Stimulated activated CD4-positive, alpha-beta T cell treated with anti-CD3 and anti-CD28 coated beads, Interleukin-4, amount 100 ng/mL, for 4 hours (primary cell): ENCODE data around the gene MAP4K1.
"Not testable (repeated sequence)": the region's sequence is repeated elsewhere in the genome, so short reads cannot be mapped to it uniquely, and the experiment has no call there.

Source experiments
- DNase-seq, 2 experiments: peaks; one replicate each; pipeline ENCODE4 v3.0.0-alpha.2; 2020

MAP4K1 gene

DNA sequence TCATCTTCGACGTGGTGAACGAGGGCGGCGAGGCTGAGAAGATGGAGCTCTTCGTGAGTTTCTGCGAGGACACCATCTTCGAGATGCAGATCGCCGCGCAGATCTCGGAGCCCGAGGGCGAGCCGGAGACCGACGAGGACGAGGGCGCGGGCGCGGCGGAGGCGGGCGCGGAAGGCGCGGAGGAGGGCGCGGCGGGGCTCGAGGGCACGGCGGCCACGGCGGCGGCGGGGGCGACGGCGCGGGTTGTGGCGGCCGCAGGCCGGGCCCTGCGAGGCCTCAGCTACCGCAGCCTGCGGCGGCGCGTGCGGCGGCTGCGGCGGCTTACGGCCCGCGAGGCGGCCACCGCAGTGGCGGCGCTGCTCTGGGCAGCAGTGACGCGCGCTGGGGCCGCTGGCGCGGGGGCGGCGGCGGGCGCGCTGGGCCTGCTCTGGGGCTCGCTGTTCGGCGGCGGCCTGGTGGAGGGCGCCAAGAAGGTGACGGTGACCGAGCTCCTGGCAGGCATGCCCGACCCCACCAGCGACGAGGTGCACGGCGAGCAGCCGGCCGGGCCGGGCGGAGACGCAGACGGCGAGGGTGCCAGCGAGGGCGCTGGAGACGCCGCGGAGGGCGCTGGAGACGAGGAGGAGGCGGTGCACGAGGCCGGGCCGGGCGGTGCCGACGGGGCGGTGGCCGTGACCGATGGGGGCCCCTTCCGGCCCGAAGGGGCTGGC is 52.6 kb downstream of the MAP4K1 start:
- peak in 1 of 2 experiments; percentile 24 for DNase-seq

DNA sequence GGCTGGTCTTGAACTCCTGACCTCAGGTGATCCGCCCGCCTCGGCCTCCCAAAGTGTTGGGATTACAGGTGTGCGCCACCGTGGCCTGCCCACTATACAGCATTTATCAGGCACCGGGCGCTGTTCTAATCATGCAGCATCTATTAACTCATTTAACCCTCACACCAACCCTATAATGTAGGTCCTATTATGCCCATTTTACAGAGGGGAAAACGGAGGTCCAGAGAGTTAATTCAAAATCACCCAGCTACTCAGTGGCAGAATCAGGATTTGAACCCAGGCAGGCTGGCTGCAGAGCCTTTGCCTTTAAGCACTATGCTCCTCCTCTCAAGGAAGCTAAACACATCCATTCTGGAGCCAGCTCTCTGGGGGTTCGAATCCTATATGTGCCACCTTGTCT is 54.3 kb downstream of the MAP4K1 start:
- DNase-seq = no peak

DNA sequence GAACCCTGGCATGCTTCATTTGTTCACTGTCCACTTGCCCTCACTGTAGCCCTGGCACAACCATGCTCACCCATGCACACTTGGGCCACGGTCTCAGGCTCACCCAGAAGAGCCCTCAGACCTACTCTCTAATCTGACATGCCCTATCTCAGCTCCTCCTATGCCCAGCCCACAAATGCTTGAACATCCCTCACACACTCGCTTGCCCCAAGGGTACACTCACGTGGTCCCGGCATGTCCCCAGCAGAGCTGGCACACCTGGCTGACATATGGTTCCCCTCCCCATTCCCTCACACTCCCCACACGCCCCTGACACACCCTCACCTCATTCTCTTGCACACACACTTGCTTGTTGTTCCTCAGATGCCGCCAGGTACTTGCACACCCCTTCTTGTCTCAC is 55.7 kb downstream of the MAP4K1 start:
- DNase-seq = no peak

DNA sequence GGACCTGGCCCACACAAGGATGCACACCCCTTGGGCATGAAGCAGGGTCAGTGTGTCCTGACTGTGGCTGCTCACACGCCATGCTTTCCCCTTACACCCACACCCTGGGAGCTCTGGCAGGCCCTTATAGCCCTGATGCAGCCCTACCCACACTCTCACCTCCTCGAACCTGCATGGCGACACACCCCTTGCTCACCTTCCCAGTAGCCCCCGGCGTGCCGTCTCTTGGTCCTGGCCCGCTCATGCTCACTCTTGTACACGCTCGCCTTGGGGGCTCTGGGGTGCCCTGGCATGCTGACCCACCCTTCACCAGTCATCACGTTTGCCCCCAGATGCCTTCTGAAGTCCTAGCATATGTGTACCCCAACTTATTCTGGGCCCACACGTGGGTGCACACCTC is 56.1 kb downstream of the MAP4K1 start:
- DNase-seq = no peak

DNA sequence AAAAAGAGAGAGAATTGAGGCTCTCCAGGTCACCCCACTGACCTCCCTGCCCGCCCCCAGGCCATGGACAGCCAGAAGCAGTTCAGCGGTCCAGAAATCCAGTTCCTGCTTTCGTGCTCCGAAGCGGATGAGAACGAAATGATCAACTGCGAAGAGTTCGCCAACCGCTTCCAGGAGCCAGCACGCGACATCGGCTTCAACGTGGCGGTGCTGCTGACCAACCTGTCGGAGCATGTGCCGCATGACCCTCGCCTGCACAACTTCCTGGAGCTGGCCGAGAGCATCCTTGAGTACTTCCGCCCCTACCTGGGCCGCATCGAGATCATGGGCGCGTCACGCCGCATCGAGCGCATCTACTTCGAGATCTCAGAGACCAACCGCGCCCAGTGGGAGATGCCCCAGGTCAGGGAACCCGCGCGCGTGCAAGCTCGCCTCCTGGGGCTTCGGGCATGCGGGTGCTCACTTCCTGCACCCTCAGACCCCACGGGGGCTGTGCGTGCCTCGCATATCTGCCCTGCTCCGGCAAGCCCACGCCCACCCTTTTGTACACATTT is 56.6 kb downstream of the MAP4K1 start:
- no peak for DNase-seq

DNA sequence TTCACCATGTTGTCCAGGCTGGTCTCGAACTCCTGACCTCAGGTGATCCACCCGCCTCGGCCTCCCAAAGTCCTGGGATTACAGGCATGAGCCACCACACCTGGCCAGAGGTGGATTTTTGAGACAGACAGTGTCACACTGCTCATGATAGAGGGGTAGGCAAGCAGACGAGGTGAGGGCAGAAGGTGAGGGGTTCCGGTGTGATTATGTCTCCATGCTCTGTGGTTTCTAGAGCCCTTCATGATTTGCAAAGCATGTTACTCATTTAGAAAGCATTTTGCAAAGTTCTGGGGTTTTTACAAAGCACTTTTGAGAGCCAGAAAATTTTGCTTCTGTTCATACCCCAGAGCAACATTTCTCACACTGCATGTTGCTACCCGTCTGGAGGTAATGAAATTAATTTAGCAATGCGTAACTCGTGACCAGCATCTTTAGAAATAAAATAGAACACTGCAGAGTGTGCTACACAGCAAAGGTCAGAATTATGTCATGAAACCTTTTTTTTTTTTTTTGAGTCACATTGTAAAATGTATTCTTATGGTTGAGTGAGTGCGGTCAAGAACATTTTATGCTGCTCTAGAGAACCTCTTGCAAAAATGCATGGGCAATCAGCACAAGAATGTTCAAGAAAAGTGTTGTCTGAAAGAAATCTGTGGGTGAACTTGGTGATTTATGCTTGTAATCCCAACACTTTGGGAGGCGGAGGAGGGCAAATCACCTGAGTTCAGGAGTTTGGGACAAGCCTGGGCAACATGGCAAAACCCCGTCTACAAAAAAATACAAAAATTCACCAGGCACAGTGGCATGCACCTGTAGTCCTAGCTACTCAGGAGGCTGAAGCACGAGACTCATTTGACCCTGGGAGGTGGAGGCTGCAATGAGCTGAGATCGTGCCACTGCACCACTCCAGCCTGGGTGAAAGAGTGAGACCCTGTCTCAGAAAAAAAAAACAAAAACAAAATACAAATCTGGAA is 58.0 kb downstream of the MAP4K1 start:
- no peak for DNase-seq

DNA sequence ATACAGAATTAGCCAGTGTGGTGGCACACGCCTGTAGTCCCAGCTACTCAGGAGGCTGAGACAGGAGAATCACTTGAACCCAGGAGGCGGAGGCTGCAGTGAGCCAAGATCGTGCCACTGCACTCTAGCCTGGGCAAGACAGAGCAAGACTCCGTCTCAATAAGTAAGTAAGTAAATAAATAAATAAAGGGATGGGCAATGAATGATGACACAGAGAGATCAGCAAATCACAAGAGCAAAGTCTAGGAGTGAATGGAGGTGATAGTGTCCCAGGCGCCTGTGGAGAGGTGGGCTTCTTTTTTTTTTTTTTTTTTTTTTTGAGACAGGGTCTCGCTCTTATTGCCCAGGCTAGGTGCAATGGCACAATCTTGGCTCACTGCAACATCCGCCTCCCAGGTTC is 58.8 kb downstream of the MAP4K1 start:
- DNase-seq = not testable (repeated sequence)

DNA sequence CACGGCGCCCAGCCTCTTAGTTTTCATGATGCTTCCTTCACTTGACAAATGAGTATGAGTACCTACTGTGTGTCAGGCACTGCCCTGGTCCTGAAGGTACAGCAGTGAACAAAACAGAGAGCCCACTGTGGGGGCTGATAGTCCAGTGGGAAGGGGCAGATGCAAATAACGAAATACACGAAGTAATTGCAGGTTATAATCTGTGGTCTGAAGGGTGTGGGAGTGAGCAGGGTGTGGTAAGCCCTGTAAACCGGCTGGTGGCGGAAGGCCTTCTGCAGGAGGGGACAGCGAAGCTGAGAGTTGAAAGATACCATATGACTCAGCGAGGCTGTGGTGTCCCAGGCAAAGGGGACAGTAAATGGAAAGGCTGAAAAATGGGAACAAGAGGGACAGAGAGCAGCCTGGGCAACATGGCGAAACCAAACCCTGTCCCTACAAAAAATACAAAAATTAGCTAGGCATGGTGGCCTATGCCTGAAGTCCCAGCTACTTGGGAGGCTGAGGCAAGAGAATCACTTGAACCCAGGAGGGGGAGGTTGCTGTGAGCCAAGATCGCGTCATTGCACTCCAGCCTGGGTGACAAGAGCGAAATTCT is 60.5 kb downstream of the MAP4K1 start:
- no peak for DNase-seq

DNA sequence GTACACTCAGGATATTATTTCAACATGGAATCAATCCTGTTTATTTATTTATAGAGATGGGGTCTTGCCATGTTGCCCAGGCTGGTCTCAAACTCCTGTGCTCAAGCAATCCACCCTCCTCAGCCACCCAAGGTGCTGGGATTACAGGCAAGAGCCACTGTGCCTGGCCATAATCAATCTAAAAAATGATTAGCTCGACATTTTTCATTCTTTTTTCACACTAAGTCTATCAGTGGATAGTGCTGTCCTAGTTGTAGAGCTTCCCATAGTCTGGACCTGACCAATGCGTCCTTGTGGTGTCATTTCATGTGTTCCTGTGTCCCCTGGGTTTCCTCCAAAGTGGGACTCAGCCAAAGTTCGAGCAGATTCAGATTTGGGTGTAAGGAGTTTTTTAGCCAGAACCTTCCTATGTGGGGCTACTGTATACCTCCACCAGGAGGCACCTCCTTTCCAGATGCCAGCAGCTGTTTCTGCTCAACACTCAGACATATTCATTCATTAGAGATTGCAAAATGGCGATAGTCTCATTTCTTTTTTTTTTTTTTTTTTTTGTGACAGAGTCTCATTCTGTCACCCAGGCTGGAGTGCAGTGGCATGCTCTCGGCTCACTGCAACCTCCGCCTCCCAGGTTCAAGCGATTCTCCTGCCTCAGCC is 61.1 kb downstream of the MAP4K1 start:
- no peak for DNase-seq

DNA sequence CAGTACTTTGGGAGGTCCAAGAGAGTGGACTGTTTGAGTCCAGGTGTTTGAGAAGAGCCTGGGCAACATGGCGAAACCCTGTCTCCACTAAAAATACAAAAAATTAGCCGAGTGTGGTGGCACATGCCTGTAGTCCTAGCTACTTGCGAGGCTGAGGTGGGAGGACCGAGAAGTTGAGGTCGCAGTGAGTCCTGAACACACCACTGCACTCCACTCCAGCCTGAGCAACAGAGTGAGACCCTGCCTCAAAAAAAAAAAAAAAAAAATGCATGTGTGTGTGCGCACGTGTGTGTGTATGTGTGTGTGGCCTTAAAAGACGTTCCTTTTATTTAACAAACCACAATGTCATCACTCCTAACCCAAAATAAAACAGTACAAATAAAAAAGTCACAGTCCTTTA is 62.6 kb downstream of the MAP4K1 start:
- DNase-seq = no peak

DNA sequence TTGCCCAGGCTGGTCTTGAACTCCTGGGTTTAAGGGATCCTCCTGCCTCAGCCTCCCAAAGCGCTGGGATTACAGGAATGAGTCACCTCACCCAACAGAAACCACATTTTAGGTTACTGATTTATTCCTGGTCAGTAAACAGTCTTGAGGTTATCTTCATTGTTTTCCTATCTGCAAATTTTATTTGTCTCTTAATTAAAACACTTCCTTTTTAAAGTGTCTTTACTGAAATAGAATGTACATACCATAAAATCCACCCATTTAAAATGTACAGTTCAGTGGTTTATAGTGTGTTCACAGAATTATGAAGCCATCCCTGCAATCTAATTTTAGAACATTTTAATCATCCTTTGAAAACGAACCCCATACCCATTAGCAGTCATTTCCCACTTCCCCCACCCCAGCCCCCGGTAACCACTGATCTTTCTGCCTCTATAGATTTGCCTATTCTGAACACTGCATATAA is 63.0 kb downstream of the MAP4K1 start:
- no peak for DNase-seq

DNA sequence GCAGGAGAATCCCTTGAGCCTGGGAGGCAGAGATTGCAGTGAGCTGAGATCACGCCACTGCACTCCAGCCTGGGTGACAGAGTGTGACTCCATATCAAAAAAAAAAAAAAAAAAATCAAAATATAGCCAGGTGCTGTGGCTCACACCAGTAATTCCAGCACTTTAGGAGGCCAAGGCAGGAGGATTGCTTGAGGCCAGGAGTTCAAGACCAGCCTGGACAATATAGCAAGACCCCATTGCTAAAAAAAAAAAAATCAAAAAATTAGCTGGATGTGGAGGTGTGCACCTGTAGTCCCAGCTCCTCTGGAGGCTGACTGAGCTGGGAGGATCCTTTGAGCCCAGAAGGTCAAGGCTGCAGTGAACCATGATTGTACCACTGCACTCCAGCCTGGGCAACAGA is 64.5 kb downstream of the MAP4K1 start:
- not testable (repeated sequence) for DNase-seq

DNA sequence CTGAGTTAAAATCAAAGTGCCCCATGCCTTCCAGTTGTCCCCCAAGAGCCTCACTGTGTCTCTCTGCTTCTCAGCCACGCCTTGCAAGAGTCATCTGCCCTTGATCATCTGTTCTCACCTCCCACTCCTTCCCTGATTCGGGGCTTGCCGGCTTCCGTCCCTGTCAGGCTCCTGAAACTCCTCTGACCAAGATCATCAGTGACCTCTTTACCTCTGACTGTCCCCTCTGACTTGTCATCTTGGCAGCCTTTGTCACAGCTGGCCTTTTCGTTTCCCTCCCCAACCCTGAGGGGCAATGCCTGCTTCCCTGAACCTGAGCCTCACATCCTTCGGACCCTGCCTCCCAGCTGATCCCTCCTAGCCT is 66.3 kb downstream of the MAP4K1 start:
- peak; percentile 28 to 31 for DNase-seq

DNA sequence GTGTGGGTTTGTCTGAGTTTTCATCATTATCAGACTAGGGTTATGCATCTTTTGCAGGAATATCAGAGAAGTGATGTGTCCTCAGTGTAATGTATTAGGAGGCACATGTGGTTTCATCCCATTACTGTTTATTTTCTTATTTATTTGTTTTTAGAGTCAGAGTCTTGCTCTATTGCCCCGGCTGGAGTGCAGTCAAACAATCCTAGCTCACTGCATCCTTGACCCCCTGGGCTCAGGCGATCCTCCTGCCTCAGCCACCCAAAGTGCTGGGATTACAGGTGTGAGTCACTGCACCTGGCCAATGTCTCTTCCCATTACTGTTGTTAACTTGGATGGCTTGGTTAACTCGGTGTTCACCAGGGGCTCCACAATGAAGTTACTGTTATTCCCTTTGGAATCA is 67.4 kb downstream of the MAP4K1 start:
- DNase-seq = no peak

DNA sequence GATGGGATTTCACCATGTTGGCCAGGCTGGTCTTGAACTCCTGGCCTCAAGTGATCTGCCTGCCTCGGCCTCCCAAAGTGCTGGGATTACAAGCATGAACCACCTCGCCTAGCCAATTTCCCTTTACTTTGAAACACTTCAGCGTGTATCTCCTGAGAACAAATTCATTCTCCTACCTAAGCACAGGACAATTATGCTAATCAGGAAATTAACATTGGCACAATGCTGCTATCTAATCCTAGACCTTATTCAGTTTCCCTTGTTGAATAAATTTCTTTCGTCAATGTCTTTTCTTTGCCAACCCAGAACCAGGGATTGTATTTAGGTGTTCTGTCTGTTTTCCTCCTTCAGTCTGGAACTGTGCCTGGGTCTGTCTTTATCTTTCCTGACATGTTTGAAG is 67.8 kb downstream of the MAP4K1 start:
- no peak for DNase-seq

DNA sequence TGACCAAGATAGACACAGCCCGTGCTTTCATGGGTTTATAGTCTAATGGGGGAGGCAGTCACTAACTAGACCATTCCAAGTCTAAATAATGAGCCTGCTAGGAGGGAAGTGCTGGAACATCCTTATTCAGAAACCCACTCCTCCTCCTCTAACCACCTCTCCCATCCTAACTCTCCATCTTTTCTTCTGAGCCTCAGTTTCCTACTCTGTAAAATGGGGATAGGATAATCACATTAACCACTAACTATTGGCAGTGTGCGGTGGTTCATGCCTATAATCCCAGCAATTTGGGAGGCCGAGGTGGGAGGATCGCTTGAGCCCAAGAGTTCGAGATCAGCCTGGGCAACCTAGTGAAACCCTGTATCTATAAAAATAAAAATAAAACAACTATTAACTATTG is 68.7 kb downstream of the MAP4K1 start:
- no peak for DNase-seq

DNA sequence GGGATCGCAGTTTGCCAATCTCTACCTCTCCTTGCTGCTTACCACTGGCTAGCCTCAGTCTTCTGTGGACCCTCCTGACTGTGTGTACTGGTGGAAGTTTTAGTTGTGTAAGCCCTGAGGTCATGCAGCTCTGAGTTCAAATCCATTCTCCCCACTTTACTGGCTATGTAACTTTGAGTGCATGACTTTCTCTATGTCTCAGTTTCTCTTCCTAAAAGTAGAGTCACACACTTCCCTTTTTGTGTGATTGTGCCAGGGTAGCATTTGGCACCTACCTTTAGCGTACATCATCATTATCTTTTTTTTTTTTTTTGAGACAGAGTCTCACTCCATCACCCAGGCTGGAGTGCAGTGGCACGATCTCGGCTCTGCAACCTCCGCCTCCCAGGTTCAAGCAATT is 70.3 kb downstream of the MAP4K1 start:
- DNase-seq = no peak

DNA sequence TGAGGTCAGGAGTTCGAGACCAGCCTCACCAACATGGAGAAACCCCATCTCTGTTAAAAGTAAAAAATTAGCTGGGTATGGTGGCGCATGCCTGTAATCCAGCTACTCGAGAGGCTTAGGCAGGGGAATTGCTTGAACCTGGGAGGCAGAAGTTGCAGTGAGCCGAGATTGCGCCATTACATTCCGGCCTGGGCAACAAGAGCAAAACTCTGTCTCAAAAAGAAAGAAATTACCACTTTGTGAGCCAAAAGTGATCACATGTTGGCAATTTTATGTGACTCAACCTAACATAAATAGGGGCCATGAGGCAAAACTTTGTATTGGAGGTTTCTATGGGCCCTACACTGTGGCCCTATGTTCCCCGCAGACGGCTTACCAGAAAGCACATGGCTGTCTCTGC is 72.2 kb downstream of the MAP4K1 start:
- DNase-seq = no peak

DNA sequence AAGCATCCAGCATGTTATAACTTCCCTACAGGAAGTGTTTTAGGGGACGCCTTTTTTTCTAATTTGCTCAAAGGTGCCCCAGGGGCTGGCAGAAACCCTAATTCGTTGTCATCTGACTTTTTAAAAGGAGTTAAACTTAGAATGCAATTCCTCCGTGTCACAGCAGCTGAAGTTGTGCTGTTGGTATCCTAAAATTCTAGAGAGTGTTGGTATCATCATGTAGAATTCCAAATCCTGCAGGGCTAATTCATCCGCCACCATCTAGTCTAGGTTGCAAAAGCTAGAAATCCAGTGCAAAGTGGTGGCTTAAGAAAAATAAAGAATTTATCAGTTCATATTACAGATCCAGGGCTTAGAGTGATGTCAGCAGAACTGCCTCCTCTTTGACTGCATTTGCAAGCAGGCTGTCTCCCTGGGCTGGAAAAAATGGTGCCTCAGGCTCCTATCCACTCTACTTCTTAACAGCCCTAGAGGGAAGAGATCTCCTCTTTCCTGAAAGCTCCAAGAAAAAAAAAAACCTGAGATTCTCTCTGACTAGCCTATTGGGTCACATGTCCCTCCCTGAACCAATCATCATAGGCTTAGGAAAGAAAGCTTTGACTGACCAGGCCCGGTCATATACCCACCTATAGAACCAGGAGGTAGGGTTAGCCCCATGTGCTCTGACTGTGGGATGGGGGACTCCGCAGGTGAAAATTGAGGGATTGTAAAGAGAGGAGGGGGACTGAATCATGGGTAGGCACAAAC is 73.0 kb downstream of the MAP4K1 start:
- no peak for DNase-seq

DNA sequence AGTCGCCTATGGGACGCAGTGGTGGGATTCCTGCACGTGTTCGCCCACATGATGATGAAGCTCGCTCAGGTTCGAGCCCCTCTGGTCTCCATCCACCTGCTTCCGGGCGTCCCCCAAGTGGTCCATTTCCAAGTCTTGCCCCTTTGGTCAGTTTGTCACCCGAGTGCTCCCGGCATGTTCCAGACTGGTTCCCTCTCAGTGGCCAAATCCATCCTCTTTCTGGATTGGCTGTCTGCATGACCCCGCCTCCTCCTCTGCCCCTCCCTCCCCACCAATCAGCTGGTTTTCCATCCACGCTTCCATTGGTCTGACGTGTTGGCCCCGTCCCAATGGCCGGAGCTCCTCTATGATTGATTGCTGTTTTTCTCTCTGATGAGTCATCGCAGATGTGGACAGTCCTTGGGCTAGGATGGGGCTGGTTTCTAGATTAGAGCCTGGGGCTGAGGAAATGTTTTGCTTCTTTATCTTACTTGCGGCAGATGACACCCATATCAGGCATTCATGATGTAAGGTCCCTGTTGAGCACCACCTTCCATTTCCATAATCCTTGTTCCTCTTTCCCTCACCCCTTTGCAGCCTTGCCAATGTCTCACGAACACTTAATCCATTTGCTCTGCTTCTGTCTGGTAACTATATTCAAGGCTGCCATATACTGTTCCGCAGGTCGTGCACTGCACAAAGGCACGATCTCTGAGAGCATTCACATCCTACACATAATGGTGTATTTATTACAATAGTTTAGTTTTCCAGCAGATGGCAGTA is 73.8 kb downstream of the MAP4K1 start:
- peak in 1 of 2 experiments; percentile 13 for DNase-seq

DNA sequence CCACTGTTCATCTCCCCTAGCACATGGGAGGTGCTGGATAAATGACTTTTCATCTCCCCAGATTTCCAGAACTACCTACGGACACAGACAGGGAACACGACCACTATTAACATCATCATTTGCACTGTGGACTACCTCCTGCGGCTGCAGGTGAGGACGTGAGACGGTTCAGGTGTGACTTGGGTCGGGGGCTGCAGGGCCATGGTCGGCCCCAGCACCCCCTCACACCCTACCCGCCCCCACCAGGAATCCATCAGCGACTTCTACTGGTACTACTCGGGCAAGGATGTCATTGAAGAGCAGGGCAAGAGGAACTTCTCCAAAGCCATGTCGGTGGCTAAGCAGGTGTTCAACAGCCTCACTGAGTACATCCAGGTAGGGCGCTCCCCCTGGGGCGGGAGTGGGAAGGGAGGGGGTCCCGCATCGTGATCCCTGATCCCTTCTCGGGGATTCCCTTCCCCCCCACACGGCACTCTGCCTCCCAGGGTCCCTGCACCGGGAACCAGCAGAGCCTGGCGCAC is 74.4 kb downstream of the MAP4K1 start:
- no peak for DNase-seq
